Subcutaneous abdominal adipose tissue (tissue), 5 donors: ENCODE results near the gene HMOX2.
A peak's percentile ranks its signal among the peaks of the same experiment; 100 is the strongest.

Experiments used
- H3K27ac ChIP-seq: one replicate; pipeline ENCODE4 v1.7.0; 2013; ENCODE audit warnings: low read depth, mild to moderate bottlenecking, inconsistent platforms, low read length, moderate library complexity
- H3K27me3 ChIP-seq, 5 donors: one replicate each; pipeline ENCODE4 v1.7.0; 2013; ENCODE audit warnings: low read length in 5 of 5, inconsistent platforms in 1 of 5; ENCODE audit not compliant: control insufficient read depth in 5 of 5, insufficient read depth in 4 of 5
- H3K36me3 ChIP-seq, 5 donors: one replicate each; pipeline ENCODE4 v1.7.0; 2013; ENCODE audit warnings: low read length in 5 of 5; ENCODE audit not compliant: control insufficient read depth in 5 of 5, insufficient read depth in 5 of 5
- H3K4me1 ChIP-seq, 5 donors: one replicate each; pipeline ENCODE4 v1.7.0; 2013; ENCODE audit warnings: low read length in 5 of 5, mild to moderate bottlenecking in 3 of 5, moderate library complexity in 1 of 5; ENCODE audit not compliant: control insufficient read depth in 5 of 5, insufficient read depth in 5 of 5
- H3K4me3 ChIP-seq, 5 donors: one replicate each; pipeline ENCODE4 v1.7.0; 2013; ENCODE audit warnings: low read length in 5 of 5, low read depth in 1 of 5
- H3K9ac ChIP-seq, 5 donors: one replicate each; pipeline ENCODE4 v1.7.0; 2013; ENCODE audit warnings: low read length in 5 of 5, mild to moderate bottlenecking in 4 of 5, moderate library complexity in 3 of 5
- H3K9me3 ChIP-seq, 5 donors: one replicate each; pipeline ENCODE4 v1.7.0; 2013; ENCODE audit warnings: low read length in 5 of 5; ENCODE audit not compliant: control insufficient read depth in 5 of 5
- donor health status: healthy.
- donor health status: healthy.
- donor health status: healthy.
- donor health status: healthy.
- donor health status: healthy.

HMOX2 gene, protein sequence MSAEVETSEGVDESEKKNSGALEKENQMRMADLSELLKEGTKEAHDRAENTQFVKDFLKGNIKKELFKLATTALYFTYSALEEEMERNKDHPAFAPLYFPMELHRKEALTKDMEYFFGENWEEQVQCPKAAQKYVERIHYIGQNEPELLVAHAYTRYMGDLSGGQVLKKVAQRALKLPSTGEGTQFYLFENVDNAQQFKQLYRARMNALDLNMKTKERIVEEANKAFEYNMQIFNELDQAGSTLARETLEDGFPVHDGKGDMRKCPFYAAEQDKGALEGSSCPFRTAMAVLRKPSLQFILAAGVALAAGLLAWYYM

DNA sequence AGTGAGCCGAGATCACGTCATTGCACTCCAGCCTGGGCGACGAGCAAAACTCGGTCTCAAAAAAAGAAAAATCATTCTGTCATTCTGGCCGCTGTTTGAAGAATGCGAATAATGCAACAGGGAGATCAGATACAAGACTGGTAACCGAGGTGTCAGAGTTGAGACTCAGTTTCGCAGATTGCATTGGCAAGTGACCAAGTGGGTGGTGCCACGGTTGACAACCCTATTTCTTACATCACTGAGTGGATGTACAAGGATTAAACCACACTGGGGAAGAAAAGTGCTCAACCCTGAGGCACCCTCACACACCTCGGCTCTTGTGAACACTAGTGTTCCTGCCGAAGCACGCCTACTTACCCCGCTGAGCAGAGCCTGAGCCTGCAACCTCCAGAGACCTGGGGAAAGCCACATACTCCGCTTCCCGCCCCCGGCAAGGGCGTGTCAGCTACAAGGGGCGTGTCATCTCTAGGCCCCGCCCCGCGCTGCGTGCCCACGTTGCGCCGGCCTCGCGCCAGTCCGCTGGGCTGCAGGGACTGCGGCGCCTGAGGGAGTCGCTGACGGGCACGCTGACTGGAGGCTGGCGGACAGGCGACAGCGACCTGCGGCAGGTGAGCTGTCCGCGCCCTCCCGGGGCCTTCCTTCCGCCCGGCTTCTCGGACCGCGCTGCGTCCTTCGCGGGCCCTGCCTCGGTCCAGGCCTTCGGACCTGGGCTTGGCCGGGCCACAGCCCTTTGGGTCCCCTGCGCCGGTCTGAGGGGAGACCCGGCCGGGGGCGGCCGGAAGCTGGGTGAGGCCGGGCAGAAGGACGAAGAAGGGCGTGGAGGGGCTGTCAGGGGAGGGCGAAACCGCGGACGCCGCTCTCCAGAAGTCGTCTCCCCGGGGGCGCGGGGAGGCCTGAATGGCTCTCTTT, at the start of gene HMOX2:
HMOX2 (plus strand) TSS at position 519 of the 909 bp plus-strand sequence. CDS start 29,127 bp downstream, outside the sequence.
- H3K27me3 ChIP-seq: no peaks in the 10 kb centered on the region
- H3K27ac ChIP-seq: peak within 1 kb of the TSS; percentile 67
- peak within 1 kb of the TSS; percentile 78 to 95 (median 86) for H3K4me3 ChIP-seq
- peak within 1 kb of the TSS in 4 of 5 donors; percentile 86 to 87 (median 86) for H3K9ac ChIP-seq
- H3K36me3 ChIP-seq: peaks cover 0 to 2% (median 0%) of the 10 kb centered on the region in 5 donors
- H3K9me3 ChIP-seq: no peaks in the 10 kb centered on the region
- peaks cover 2 to 43% (median 27%) of the 10 kb centered on the region in 5 donors for H3K4me1 ChIP-seq

DNA sequence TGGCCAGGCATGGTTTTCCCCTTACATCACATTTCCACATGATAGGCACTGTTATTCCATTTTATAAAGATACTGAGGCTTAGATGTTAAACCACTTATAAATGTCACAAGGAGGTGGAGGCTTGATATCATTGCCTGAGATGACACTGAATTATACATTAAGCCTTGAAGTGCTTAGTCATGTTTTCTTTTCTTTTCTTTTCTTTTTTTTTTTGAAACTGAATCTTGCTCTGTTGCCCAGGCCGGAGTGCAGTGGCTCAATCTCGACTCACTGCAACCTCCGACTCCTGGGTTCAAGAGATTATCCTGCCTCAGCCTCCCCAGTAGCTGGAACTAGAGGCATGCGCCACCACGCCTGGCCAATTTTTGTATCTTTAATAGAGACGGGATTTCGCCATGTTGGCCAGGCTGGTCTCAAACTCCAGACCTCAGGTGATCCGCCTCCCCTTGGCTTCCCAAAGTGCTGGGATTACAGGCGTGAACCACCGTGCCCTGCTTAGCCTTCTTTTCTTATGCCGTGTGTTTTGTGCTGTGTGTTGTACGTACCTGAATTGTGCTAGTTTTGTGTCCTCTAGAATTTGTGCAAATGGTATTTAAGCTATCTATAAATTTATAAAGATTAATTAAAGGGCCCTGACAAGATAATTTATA, 49.4 kb upstream of the HMOX2 start:
- H3K9me3 ChIP-seq: no peaks in the 10 kb centered on the region
- peaks cover 0 to 7% (median 2%) of the 10 kb centered on the region in 5 donors for H3K36me3 ChIP-seq
- H3K27ac ChIP-seq: peak overlapping the region; percentile 92
- peak overlapping the region; percentile 85 to 99 (median 88) for H3K4me3 ChIP-seq
- peaks cover 0 to 3% (median 0%) of the 10 kb centered on the region in 5 donors for H3K27me3 ChIP-seq
- H3K4me1 ChIP-seq: peaks cover 8 to 22% (median 19%) of the 10 kb centered on the region in 5 donors
- peak overlapping the region; percentile 75 to 95 (median 87) for H3K9ac ChIP-seq

DNA sequence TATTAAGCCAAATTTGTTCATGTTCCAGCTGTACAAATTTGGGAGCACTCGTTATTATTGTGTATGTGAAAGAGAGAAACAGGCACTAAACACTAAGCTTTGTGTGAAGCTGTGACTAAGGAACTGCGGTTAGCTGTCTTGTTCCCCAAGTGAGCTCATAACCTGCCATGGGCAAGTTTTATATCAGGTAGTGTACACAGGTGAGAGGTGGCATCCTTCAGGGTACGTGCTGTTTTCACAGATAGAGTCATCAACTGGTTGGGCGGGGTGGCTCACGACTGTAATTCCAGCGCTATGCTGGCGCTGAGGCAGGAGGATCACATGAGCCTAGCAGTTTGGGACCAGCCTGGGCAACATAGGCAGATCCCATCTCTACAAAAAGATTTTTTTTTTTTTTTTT, 47.7 kb upstream of the HMOX2 start:
- Histone ChIP-seq H3K9ac (no peak overlapping the region), H3K4me1 (peaks cover 8 to 22% (median 19%) of the 10 kb centered on the region in 5 donors), H3K27me3 (peaks cover 0 to 3% (median 0%) of the 10 kb centered on the region in 5 donors), H3K9me3 (no peaks in the 10 kb centered on the region), H3K27ac (no peak overlapping the region), H3K36me3 (peaks cover under 1 to 8% (median 4%) of the 10 kb centered on the region in 5 donors), H3K4me3 (no peak overlapping the region)

DNA sequence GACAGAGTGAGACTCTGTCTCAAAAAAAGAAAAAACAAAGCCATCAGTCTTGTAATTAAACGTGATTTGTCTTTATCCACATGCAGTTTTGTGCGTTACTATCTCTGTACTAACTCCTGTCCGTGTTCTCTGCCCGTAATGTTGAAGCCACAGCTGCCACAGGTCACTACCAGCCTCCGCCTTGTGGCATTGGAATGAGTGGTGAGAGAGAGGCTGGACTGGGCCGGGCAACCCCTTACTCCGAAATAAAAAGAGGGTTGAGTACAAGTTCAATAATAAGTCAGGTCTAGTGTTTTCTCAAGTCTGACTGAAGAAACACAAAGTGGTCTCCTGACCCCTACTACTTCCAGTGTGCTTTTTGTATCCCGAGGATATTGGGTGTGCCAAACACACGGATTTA, 45.2 kb upstream of the HMOX2 start:
- H3K4me3 ChIP-seq: no peak overlapping the region
- H3K4me1 ChIP-seq: peaks cover 4 to 15% (median 12%) of the 10 kb centered on the region in 5 donors
- H3K9ac ChIP-seq: no peak overlapping the region
- peaks cover 11 to 27% (median 17%) of the 10 kb centered on the region in 5 donors for H3K36me3 ChIP-seq
- no peak overlapping the region for H3K27ac ChIP-seq
- no peaks in the 10 kb centered on the region for H3K27me3 ChIP-seq
- H3K9me3 ChIP-seq: no peaks in the 10 kb centered on the region

DNA sequence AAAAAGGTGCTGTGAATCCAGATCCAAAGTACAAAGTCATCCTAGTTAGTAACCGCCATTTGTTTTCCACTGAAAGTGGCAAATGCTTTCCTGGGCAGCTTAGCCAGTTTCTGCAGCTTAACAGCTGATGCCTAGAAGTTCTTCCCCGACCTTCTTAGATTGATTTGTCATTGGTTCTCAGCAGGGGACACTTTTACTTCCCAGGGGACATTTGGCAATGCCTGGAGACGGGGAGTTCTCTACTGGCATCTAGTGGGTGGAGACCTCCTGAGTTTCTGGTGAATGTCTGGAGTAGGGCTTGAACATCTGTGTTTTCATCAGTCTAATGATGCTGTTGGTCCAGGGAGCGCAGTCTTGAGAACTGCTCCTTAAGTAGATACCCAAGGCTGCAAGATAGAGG, 43.0 kb upstream of the HMOX2 start:
- Histone ChIP-seq H3K9me3 (no peaks in the 10 kb centered on the region), H3K4me1 (no peaks in the 10 kb centered on the region), H3K27ac (no peak overlapping the region), H3K9ac (peak overlapping the region in 1 of 5 donors; percentile 8), H3K36me3 (peaks cover 11 to 44% (median 31%) of the 10 kb centered on the region in 5 donors), H3K4me3 (no peak overlapping the region), H3K27me3 (no peaks in the 10 kb centered on the region)

DNA sequence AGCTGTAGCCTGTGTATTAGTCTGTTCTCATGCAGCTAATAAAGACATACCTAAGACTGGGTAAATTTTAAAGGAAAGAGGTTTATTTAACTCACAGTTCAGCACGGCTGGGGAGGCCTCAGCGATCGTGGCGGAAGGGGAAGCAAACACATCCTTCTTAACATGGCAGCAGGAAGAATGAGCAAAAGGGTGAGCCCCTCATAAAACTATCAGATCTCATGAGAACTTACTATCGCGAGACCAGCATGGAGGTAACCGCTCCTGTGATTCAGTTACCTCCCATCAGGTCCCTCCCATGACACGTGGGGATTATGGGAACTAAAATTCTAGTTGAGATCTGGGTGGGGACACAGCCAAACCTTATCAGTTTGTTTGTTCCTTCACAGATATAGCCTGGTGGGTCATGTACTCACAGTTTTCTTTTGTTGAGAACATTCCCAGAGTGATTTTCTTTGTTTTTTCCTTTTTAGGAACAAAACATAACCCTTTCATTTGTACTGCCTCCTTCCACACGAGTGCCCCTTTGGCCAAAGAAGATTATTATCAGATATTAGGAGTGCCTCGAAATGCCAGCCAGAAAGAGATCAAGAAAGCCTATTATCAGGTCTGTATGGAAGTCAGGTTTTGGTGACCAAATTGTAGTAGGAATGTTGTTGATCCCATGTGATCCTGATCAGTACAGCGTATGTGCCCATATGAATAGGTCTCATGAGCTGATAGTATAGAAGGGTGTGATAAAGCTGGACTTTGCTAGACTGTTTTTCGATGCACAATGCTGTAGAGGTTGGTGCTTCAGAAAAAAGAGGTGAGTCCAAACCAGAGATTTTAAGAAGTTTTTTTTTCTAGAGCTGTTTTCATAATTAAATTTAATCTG, 42.0 kb upstream of the HMOX2 start:
- no peaks in the 10 kb centered on the region for H3K27me3 ChIP-seq
- peaks cover 11 to 47% (median 32%) of the 10 kb centered on the region in 5 donors for H3K36me3 ChIP-seq
- H3K9ac ChIP-seq: no peak overlapping the region
- H3K27ac ChIP-seq: no peak overlapping the region
- H3K9me3 ChIP-seq: no peaks in the 10 kb centered on the region
- no peaks in the 10 kb centered on the region for H3K4me1 ChIP-seq
- H3K4me3 ChIP-seq: no peak overlapping the region

DNA sequence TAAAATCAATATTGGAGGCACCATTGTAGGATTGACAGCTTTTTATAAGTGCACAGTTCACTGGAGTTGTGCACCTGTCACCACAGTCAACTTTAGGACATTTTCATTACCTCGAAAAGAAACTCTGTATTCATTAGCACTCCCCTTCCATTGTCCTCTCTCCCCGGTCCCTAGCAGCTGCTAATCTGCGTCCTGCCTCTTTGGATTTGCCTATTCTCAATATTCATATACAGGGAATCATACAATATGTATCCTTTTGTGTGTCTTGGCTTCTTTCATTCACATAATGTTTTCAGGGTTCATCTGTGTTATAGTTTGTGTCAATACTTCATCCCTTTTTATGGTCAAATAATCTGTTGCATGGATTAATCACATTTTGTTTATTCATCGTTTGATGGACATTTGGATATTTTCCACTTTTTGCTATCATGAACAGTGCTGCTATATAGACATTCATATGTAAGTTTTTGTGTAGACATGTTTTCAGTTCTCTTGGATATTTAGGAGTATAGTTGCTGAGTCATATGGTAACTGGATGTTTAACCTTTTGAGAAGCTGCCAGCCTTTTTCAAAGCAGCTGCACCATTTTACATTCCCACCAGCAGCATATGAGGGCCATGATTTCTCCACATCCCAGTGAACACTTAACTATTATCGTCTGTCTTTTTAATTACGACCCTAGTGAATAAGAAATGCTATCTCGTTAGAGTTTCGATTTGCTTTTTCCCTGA, 40.7 kb upstream of the HMOX2 start:
- H3K27ac ChIP-seq: no peak overlapping the region
- H3K4me3 ChIP-seq: no peak overlapping the region

DNA sequence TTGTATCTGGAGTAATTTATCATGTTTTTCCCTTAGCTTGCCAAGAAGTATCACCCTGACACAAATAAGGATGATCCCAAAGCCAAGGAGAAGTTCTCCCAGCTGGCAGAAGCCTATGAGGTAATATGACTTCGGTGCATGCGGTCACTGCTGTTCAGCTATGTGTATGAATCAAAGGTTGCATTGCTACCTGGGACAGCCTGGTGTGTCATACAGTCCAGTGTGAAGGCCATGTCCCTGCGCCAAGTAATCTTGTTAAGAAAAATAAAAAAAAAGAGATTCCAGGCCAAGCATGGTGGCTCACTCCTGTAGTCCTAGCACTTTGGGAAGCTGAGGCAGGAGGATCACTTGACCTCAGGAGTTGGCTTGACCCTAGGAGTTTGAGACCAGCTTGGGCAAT, 38.8 kb upstream of the HMOX2 start:
- Histone ChIP-seq H3K27ac (no peak overlapping the region), H3K27me3 (no peaks in the 10 kb centered on the region), H3K4me3 (no peak overlapping the region), H3K9me3 (no peaks in the 10 kb centered on the region), H3K4me1 (no peaks in the 10 kb centered on the region), H3K36me3 (peaks cover 19 to 67% (median 54%) of the 10 kb centered on the region in 5 donors), H3K9ac (no peak overlapping the region)

More for the DNA sequence above, 40.7 kb upstream of the HMOX2 start:
- H3K9ac ChIP-seq: no peak overlapping the region
- no peaks in the 10 kb centered on the region for H3K4me1 ChIP-seq
- H3K27me3 ChIP-seq: no peaks in the 10 kb centered on the region
- H3K36me3 ChIP-seq: peaks cover 11 to 56% (median 41%) of the 10 kb centered on the region in 5 donors
- H3K9me3 ChIP-seq: no peaks in the 10 kb centered on the region
